GM19395 (cell line): ENCODE data around the gene DENND6A.
"Not testable (repeated sequence)": the region's sequence is repeated elsewhere in the genome, so short reads cannot be mapped to it uniquely, and the experiment has no call there.

Experiments used
- ATAC-seq: cut with Tn5 transposase; IDR thresholded peaks from one replicate; pipeline ENCODE4 v1.9.1; 2021; ENCODE audit warnings: mild to moderate bottlenecking, moderate library complexity; ENCODE audit not compliant: unreplicated experiment

DENND6A gene

DNA sequence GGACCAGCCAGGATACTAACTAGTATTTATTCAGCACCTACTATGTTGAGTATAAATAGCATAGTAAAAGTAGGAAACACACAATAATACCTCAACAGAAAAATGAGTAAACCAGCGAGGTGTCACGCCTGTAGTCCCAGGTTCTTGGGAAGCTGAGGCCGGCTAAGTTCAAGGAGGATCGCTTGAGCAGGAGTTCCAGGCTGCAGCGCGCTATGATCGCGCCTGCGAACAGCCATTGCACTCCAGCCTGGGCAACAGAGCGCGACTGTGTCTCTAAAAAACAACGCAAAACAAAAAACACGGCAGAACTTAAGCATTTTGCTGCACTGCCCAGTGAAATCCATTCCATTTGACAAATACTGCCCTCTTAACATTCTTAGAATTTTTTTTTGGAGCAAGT is 1.3 kb upstream of the DENND6A start:
- no peak for ATAC-seq

DNA sequence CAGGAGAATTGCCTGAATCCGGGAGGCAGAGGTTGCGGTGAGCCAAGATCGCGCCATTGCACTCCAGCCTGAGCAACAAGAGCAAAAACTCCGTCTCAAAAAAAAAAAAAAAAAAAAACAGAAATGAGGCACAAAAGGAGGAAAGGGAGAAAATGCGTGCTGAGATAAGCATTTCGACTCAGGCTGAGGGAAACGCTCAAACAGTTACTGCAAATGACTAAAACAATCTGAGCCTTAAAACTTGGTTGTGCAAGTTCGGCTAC is 813 bp downstream of the DENND6A start:
- ATAC-seq: not testable (repeated sequence)

DNA sequence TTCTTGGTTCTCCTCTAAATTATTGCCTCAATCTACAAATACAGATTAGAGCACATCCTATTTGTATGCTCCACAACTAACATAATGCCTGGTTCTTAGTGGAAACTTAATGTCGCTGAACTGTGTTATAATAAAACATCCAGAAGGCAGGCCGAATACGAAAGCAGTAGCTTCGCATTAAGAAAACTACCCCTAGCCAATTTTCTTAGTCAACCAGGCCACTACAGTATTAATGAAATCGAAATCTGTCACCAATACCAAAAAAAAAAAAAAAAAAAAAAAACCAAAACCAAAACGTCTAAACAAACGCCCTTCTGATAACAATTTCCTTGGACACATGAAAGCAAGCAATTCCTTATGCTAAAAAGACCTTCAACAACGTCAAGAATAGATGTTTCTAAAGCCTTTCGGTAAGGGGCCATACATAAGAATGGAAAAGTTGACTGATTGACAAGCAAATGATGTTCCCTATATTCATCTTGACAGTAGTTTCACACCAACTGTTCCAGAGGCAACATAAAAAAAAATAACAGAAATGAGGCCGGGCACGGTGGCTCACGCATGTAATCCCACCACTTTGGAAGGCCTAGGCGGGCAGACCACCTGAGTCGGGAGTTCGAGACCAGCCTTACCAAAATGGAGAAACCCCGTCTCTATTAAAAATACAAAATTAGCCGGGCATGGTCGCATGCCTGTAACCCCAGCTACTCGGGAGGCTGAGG is 1.3 kb downstream of the DENND6A start:
- ATAC-seq: no peak

DNA sequence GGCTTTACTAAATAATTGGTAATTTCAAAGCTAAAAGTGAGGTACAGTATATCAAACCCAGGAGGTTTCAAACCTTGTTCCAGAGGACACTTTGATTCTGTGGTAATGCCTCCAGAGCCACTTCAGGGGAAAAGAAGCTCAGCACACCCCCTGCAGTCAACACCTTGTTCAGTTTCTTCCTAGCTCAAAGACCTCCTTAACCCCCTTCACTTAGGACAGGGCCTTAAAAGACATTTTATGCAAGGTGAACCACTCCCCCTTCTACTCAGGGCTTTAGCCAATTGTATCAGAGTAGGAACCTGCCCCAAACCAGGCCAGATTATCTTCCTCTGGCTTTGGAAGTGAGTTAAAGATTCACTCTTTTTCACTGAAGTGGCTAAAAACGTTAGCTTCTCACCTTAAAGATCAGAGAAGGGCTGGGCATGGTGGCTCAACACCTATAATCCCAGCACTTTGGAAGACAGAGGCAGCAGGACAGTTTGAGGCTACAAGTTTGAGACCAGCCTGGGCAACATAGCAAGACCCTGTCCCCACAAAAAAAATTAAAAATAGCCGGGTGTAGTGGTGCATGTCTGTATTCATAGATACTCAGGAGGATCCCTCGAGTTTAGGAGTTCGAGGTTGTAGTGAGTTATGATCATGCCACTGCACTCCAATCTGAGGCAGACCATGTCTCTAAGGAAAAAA is 3.4 kb downstream of the DENND6A start:
- no peak for ATAC-seq

DNA sequence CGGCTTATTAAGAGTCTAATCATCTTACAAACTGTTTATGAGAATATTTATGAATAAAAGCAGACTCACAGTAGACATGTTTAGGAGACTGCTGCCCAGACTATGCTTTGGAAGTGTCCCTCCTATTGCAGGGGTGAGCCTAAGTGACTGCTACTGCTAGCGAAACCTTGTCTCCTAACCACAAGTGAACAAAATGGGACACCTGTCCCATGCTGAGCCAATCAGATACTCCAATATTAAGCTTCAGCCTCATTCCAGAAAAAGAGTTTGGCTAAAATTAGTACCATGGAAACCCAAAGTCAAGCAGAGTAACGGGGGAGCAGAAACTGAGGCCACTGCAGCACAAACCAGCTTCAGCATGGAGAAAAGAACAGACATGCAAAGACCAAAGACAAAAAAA is 4.6 kb downstream of the DENND6A start:
- no peak for ATAC-seq

DNA sequence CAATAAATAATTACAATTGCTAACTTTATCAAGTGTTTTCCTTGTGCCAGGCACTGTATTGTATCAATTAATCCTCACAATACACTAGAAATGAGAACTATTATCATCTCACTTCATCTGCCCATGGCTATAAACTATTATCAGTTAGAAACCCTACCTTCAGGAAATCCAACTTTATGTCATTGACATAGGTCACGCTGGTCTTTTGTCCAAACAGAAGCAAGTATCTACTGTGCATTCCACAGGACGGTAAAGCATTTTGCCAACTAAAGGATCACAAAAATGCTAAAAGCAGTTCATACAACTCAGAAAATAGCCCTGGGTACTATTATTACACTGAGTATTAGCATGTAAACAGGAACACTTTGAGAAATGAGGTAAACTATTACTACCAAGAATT is 9.6 kb downstream of the DENND6A start:
- ATAC-seq: no peak

DNA sequence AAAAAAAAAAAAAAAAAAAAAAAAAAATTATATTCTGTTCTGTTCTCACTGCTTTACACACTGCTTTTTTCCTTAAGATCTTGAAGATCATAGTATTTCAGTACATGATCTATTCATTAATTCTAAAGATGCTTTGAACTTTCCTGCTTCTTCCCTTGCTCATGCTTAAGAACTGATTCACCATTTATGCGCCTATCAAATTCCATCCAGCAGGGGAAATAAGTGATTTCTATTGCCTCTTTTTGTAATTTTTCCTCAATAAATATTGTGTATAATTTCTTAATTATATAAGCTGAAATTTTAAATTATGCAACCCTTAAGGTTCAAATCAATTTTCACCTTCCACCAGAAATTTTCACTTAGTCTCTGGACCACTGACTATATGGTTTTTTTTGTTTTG is 10.6 kb downstream of the DENND6A start:
- no peak for ATAC-seq

DNA sequence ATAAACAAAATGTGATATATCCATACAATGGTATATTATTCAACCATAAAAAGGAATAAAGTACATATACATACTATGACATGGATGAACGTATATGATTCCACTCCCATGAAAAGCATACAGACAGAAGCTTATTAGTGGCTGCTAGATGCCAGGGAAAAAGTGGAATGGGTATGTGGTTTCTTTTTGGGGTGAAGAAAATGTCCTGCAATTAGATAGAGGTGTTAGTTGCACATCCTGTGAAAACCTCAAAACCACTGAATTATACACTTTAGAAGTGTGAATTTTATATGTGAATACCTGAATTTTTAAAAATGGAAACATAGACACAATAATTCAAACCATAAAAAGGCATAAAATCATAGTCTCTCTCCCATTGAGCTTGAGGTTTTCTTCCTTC is 11.2 kb downstream of the DENND6A start:
- ATAC-seq: no peak

DNA sequence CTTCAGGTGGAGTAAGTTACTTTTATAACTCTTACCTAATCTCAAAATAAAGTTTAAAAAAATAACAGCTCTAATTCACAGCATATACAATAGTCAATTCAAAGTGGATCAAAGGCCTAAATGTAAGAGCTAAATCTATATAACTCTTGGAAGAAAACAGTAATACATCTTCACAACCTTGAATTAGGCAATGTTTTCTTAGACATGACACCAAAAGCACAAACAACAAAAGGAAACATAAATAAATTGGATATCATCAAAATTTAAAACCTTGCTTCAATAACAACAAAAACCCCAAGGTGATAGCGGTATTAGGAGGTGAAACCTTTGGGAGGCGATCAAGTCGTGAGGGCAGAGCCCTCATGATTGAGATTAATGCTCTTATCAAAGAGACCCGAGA is 12.8 kb downstream of the DENND6A start:
- ATAC-seq: no peak

DNA sequence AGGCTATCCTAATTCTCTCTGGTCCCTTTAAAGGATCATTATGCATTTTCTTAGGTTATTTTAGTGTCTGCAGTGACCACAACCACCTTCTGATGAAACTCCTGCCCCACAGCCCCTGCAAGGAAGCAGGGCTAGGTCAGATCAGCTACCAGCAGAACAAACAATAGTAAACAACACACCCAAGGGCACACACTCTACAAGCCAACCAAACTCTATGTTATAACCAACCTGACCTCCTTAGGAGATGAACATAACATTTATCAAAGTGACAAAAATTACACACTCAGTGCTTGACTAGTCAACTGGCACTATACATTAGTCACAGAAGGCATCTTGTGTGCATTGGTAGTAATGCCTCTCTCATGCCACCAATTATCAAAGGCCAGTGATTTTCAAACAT is 17.3 kb downstream of the DENND6A start:
- ATAC-seq: no peak

DNA sequence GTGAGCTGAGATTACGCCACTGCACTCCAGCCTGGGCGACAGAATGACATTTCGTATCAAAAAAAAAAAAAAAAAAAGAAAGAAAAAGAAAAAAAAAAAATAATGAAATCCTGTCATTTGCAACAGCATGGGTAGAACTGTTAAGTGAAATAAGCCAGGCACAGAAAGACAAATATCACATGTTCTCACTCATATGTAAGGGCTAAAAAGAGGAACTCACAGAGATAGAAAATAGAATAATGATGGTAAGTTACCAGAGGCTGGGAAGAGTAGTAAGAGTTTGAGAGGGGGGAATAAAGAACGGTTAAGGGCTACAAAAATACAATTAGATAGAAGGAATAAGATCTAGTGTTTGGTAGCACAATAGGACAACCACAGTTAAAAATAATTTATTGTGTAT is 19.7 kb downstream of the DENND6A start:
- ATAC-seq: no peak

DNA sequence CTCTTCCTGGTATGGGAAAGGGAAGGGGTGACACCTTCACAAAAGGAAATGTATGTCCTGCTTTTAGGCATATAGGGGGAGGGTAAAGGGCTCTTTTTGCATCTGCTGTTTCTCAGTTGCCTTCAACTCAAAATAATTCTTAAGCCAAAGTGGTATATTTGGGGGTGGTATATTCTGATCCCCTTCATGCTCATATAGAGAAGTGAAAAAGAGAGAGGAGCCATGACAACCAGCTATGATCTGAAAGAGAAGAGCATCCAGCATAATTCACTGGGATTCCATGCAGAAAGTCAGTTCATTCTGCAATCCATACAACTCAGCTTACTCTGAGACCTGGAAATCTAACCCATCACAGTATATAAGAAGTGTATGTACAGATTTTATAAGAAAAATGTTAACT is 22.3 kb downstream of the DENND6A start:
- no peak for ATAC-seq

DNA sequence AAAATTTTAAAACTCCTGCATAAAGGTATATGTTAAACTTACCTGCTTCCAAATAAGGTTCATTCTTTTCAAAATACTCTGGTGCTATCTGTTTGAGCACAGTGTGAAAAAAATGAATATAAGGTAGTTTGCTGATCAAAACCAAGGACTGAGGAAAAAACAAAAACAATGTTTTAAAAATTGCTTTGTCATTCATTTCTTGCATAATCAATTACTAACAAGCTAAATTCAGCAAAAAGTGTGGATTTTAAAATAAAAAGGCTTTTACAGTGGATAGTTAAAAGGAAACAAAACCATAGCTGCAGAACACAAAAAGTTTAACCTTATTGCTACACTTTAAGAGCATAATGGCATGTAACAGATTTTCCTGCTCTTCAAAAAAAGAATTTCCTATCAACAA is 31.5 kb downstream of the DENND6A start:
- no peak for ATAC-seq

DNA sequence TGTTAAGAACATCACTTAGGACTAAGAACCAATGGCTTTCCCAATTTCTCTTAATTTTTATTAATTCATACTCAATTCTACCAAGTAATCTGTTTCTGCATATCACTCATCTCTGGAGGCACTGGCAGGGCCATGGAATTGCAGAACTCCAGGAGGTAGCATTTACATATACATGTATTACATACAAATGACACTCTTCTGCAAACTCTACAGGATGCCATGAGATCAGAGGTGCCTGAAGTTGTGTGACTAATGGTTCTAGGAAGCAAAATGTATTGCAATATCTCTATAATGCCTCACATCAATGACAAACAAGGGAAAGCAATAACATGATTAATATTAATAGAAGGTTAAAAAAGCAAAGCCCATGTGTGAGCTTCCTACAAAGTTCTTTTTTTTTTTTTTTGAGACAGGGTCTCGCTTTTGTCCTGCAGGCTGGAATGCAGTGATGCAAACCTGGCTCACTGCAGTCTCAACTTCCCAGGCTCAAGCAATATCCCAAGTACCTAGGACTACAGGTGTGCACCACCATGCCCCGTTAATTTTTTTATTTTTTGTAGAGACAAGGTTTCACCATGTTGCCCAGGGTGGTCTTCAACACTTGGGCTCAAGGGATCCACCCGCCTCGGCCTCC is 33.0 kb downstream of the DENND6A start:
- ATAC-seq: no peak

DNA sequence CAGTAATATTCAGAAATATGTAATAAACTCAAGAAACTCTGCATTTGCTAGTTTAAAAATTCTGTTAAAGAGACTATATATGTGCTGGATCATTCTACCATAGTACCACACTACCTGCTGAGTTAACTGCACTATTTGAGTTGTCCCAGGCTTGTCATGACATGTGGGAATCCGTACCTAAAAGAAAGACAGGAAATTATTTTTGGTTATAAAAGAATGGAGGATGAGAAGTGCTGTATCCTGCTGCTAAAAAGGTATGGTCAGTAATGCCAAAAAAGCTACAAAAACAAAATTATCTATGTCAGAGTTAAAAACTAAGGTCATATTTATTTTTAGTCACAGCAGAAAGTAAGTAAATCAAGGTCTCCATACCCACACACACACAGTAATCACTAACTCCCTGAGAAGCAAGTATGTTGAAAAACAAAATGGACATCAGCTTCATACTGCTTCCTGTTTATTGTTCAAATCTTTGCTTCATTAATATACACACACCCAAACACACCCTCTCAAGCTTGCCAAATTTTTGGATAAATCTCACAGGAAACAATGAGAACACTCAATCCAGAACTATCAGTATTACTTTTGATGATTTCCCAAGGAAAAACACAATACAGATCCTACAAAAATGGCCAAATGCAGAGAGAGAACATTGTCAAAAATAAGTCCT is 33.7 kb downstream of the DENND6A start:
- ATAC-seq: no peak

DNA sequence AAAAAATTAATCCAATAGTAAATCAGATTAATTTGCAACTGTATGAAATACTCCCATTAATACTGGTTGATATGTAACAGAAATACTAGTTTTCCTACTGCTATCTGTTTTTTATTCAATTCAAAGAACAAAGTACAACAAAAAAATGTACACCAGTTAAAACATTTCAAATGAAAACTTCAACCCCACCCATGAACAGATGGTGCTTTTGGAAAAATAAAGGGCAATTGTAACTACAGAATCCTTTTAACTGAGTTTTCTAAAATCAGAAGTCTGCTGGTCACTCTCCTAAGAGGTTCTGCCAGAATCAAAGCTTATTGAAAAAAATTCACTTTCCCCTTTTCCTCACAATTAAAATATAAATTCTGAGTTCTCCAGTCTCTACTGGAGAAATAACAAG is 34.3 kb downstream of the DENND6A start:
- no peak for ATAC-seq

DNA sequence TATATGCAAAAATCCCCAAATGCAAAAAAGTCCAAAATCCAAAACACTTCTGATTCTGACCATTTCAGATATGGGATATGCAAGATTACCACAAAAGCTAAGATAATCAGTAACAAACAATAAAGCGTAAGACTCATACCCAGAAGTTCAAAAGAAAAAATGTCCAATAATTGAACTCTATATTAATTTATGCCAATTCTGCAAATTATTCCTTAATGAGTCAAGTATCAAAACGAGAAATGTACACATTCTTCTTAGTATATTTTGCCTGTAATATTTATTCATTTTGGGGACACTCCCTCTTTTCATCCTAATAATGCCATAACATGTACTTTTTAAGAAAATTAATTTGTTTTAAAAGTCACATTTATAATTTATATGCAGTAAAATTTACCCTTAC is 37.1 kb downstream of the DENND6A start:
- ATAC-seq: no peak

DNA sequence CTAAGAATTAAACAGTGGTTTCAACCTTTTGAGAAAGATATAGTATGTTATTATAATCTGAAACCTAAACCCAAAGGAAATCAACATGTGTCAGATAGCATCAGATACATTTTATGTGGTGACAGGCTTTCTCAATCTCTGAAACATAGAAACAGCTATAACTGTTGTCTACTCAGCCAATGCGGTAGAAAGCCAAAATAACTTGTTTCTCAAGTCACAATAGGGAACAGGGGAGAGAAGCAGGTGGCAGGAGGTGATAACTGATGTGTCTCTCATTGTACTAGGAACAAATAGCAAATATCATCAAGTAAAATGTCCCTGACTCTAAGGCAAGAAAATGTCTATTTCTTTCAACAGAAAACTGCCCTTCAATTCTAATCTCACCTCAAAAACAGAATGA is 38.6 kb downstream of the DENND6A start:
- no peak for ATAC-seq

DNA sequence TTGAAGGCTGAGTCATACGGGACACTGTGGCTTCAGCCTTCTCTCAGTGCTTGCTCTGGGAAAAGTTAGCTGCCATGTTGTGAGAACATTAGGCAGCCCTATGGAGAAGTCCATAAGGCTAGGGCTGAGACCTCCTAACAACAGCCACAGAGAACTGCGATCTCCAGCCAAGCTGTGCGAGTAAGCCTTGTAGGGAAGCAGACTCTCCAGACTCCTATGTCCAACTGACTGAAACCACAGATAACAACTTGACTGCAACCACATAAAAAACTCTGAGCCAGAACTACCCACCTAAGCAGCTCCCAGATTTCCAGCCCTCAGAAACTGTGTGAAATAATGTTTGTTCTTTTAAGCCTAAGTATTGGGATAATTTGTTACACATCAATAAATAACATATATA is 40.7 kb downstream of the DENND6A start:
- no peak for ATAC-seq

DNA sequence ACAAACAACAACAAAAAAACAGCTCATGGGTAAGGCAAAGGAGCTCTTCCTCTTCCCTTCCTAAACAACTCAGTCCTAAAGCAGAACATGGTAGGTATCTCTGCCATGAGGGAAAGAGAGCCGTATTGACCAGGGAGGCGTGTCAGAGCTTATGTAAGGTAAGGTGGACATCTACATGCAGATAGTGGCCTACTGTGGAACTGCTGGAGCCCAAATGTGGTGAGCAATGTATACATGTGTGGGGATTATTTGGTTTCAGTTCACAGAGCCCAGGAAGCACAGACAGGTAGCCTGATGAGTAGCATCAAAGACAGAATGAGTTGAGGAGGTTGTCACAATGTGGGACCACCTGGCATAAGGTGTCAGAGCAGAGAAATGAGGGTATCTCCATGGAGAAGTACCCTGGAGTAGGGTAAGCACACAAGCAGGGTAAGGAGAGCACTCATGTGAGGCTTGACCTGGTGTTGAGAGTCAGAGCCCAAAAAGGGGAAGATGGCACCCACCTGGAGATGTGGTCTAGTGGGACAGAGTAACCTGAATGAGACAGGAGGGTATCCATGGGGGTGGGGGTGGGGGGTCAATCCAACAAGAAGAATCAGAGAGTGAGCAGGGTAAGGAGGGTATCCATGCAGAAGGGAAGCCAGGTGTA is 45.5 kb downstream of the DENND6A start:
- ATAC-seq: no peak

DNA sequence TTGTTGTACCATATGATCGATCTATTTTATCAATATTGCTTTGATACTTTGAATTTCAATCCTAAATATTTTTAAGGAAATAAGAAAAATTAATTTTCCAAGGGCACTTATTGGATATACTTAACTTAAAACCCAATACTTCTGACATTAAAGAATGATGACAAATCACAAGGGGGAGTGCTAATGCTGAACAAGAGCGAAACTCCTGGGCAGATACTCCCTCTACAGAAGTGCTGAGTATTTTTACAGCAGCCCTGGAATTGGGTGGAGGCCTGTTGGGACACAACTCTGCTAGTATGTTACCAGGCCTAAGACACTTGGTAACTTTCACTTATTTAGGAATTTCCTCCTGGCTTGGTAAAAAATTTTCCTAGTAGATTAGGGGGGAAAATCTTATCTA is 46.2 kb downstream of the DENND6A start:
- no peak for ATAC-seq

DNA sequence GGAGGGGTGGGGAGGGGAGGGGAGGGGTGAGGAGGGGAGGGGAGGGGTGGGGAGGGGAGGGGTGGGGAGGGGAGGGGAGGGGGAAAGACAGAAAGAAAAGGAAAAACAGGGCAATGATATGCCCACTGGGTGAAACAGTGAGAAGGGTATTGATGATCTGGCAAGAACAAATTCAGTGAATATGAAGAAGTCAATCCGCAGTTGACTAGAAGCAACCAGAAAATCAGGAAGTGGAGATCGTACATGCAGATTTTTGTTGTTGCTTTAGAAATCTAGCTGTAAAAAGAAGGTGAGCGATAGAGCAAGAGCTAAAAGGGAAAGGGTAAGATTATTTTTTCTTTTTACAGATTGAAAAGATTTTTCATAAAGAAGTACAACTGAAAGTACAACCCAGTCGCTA is 48.1 kb downstream of the DENND6A start:
- no peak for ATAC-seq
